Pancreas (tissue), 10 donors: ENCODE results near the gene HDAC4. TPM values are rescaled to one million over a fixed set of nuclear protein-coding genes. Genes with fewer than 3 reads are reported as not detected.

Source experiments
- ATAC-seq, 4 donors: fragments of 200-7000 bp; cut with Tn5 transposase; one replicate each; pipeline versions ENCODE4 v1.8.0 to v1.9.1; 2020; ENCODE audit warnings: mild to moderate bottlenecking in 4 of 4, moderate library complexity in 4 of 4
- DNase-seq, 6 donors: peaks; one replicate each; pipeline ENCODE4 v3.0.0-alpha.2; 2020
- FAIRE-seq: peaks from 2 replicates; lab custom pipeline; 2012; peaks lifted over from hg19 to GRCh38; lab: Jason Lieb, UNC
- H3K27ac ChIP-seq, 4 donors: fragments of 200-600 bp; sonication (generic); 1 replicate in 3 of 4; 2 replicates in 1 of 4; pipeline versions ENCODE4 v1.5.0 to v1.8.0; 2020
- H3K27me3 ChIP-seq, 4 donors: fragments of 200-600 bp; one replicate each; pipeline ENCODE4 v1.8.0; 2021
- H3K36me3 ChIP-seq, 3 donors: fragments of 200-600 bp; sonication (generic) in 1 of 3; one replicate each; pipeline versions ENCODE4 v1.5.0 to v1.8.0; 2020 to 2021
- H3K4me1 ChIP-seq, 3 donors: fragments of 200-600 bp; one replicate each; pipeline ENCODE4 v1.8.0; 2021
- H3K4me3 ChIP-seq, 4 donors: fragments of 200-600 bp; sonication (generic) in 2 of 4; one replicate each; pipeline versions ENCODE4 v1.5.0 to v1.8.0; 2020 to 2021
- H3K9me3 ChIP-seq, 4 donors: fragments of 200-600 bp; one replicate each; pipeline ENCODE4 v1.8.0; 2021
- WGBS, 2 donors: extraction: QIAGEN DNeasy Blood & Tissue Kit; methylation state at CpG; one replicate each; pipeline ENCODE4 v1.1.7; 2013; 5-methylcytosine and 5-hydroxymethylcytosine counted together
- intact Hi-C, 3 donors: fragments of 100-400 bp; cut with DNase I; formaldehyde crosslinking; loops; one replicate each; pipeline versions ENCODE4 v1.11.1 to v1.14.2; 2022
- polyA plus RNA-seq, 2 donors: library from polyadenylated mRNA; stranded (reverse); fragments of 200-250 nt; gene quantifications; one replicate each; pipeline ENCODE4 v1.2.3, GENCODE V29; 2013
- total RNA-seq, 6 donors: library from RNA; stranded (reverse); fragmentation: NEBNext Ultra II Directional in 4 of 6; extraction: Animal tissue kit (Norgen Biotek cat#: 25700) in 4 of 6; gene quantifications; one replicate each; pipeline versions ENCODE4 v1.2.1 to v1.2.4, GENCODE V29; 2021 to 2023
- TF ChIP-seq, protein P1 (sequence below), 4 donors: fragments of 200-600 bp; sonication (generic) in 3 of 4; IDR thresholded peaks; one replicate each; pipeline versions ENCODE4 v1.5.0 to v1.8.0; 2021; ENCODE audit warnings: antibody characterized with exemption in 4 of 4
- donor health status: healthy with polysubstance abuse.
- donor health status: DM: no; HTN: no; CAD: no; lungs with moderate emphysema.
- donor health status: DM: no; HTN: no; CAD: no.
- donor health status: control.
- donor health status: control.
- donor health status: Bipolar disorder and iron deficiency.
- donor health status: DM: yes; HTN: yes; CAD: no.
- donor health status: DM: no; HTN: no; CAD: no.
- donor health status: DM: no; HTN: no; CAD: no.
- donor health status: DM: yes; HTN: yes; CAD: no.

Gene HDAC4
- total and polyA plus RNA-seq, 8 donors, result 8.2 to 31.8 (median 16.6) TPM

DNA sequence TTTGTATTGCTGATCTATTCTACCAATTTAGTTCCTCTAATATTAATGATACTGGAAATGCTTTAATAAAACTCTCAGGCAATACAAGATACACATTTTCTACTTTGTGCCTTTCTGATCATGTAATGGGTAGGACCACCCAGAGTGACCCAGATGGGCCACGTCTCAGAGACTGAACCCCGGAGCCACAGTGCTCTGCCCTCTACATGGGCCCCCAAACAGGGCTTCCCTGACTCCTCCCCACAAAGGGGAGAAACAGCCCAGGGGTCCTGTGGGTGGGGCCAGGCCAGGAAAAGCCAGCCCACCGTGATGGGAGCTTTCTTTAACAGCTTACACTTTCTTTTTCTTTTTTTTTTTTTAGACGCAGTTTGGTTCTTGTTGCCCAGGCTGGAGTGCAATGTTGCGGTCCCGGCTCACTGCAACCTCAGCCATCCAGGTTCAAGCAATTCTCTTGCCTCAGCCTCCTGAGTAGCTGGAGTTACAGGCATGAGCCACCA is 18.4 kb downstream of the HDAC4 start:
- WGBS, 2 donors, result 86 to 88% methylated on average over 6 of the region's 6 CpGs
- TF ChIP-seq, protein P1, sequence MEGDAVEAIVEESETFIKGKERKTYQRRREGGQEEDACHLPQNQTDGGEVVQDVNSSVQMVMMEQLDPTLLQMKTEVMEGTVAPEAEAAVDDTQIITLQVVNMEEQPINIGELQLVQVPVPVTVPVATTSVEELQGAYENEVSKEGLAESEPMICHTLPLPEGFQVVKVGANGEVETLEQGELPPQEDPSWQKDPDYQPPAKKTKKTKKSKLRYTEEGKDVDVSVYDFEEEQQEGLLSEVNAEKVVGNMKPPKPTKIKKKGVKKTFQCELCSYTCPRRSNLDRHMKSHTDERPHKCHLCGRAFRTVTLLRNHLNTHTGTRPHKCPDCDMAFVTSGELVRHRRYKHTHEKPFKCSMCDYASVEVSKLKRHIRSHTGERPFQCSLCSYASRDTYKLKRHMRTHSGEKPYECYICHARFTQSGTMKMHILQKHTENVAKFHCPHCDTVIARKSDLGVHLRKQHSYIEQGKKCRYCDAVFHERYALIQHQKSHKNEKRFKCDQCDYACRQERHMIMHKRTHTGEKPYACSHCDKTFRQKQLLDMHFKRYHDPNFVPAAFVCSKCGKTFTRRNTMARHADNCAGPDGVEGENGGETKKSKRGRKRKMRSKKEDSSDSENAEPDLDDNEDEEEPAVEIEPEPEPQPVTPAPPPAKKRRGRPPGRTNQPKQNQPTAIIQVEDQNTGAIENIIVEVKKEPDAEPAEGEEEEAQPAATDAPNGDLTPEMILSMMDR (IDR thresholded peaks at IDR 0.05), result no peak
- Histone ChIP-seq H3K4me3 (no peak overlapping the region), H3K27me3 (no peaks in the 10 kb centered on the region), H3K4me1 (no peaks in the 10 kb centered on the region), H3K27ac (no peak overlapping the region), H3K9me3 (no peaks in the 10 kb centered on the region), H3K36me3 (no peaks in the 10 kb centered on the region)
- intact Hi-C loops, result no loop called here
- DNase-seq (no peak), FAIRE-seq (no peak), ATAC-seq (no peak)

DNA sequence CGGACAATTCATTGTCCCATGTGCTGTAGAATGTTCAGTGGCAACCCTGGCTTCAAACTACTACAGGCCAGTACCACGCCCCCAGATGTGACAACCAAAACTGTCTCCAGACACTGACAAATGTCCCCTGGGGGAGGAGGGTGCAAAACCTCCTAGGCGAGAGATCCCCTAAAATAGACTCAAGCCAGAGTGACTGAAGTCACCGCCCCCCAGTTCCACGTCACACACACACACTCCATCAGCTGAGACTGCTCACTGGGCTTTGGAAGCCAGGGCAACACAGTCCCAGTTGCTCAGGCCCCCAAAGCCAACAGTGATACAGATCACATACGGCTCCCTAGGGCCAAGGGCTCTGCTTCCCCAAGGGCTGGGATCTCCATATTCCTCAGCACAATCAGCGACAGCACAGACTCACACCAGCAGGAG is 19.1 kb downstream of the HDAC4 start:
- ATAC-seq (no peak), FAIRE-seq (no peak), DNase-seq (no peak)
- no peaks in the 10 kb centered on the region for H3K9me3 ChIP-seq
- H3K27me3 ChIP-seq, result no peaks in the 10 kb centered on the region
- no peaks in the 10 kb centered on the region for H3K4me1 ChIP-seq
- 90 to 95% methylated on average over 7 of the region's 7 CpGs for WGBS, 2 donors
- no peaks in the 10 kb centered on the region for H3K36me3 ChIP-seq
- H3K4me3 ChIP-seq, result no peak overlapping the region
- no peak overlapping the region for H3K27ac ChIP-seq
- intact Hi-C loops, result no loop called here
- TF ChIP-seq, protein P1 (IDR thresholded peaks at IDR 0.05), result no peak

DNA sequence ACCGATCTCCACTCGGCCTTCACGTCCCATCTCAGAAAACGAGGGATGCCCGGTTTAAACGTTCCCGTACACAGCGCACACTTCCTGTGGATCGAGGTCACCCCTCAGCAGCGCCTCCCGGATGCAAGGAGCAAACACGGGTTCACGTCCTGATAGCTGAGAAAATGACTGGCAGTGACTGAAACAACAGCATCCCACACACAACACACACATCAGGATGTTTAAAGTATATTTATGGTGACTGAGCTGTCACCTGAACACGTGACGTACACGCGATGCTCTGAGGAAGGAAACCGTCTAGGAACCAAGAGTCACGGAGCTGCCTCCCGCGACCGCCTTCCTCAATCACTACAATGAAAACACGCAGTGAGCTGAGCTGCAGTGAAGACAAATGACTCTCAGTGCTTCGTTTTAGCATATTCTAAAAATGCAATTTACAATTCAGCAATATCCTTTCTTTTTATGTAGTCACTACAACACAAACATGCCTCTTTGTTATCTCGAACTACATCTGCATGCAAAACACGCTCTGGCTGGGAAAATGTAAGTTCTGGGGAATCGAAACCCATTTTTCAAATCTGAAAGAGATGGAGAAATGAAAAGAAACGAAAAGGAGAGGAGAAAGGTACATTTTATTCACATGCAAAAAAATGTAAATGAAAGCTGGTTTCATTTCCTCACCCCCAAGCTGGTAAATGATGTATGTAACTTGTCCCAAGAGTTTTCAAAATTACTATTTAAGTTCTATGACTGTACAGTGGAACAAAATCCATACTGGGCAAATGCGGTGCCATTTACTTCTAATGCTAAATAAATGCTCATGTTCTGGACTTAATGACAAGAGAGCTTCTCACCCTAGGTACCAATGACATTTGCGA is 19.8 kb downstream of the HDAC4 start:
- Histone ChIP-seq H3K27me3 (no peaks in the 10 kb centered on the region), H3K4me3 (no peak overlapping the region), H3K27ac (no peak overlapping the region), H3K9me3 (no peaks in the 10 kb centered on the region), H3K36me3 (no peaks in the 10 kb centered on the region), H3K4me1 (no peaks in the 10 kb centered on the region)
- FAIRE-seq (no peak), DNase-seq (no peak), ATAC-seq (peak in 1 of 4 donors; percentile 44)
- intact Hi-C loops, result no loop called here
- TF ChIP-seq, protein P1 (IDR thresholded peaks at IDR 0.05), result no peak
- 76 to 80% methylated on average over 30 of the region's 30 CpGs for WGBS, 2 donors

DNA sequence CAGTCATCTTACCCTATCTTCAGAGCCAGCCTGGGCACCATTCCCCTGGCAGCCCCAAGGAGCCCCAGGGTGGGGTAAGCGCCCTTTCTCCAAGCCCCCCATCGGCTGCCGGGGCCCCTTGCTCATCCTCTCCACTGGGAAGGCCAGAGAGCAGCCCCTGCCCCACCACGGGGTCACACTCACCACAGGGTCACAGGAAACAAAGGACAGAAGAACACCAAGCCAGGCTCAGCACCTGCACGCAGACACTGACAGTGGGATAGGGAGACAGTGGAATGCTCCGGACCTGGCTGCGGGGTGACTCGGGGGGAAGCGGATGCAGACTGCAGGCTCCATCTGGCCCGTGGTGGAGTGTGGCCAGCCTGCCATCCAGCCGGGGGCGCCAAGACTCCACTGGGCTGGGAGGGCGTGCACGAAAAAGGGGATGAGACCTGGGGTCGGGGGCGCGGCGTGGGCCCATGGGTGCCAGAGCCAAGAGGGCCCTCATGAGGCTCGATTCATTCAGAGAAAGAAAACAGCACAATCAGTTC is 21.1 kb downstream of the HDAC4 start:
- peak in 1 of 6 donors; percentile 48 for DNase-seq
- intact Hi-C loops, result no loop called here

More for the DNA sequence above, 21.1 kb downstream of the HDAC4 start:
- FAIRE-seq, result no peak
- WGBS, 2 donors, result 91 to 97% methylated on average over 19 of the region's 19 CpGs
- H3K27ac ChIP-seq, result no peak overlapping the region
- ATAC-seq, result no peak
- no peaks in the 10 kb centered on the region for H3K27me3 ChIP-seq
- TF ChIP-seq, protein P1 (IDR thresholded peaks at IDR 0.05), result no peak
- H3K9me3 ChIP-seq, result no peaks in the 10 kb centered on the region
- H3K4me1 ChIP-seq, result no peaks in the 10 kb centered on the region
- H3K36me3 ChIP-seq, result no peaks in the 10 kb centered on the region
- no peak overlapping the region for H3K4me3 ChIP-seq
